CD4-positive, alpha-beta memory T cell (primary cell): Measurements from ENCODE around the gene PLA2G2E. TPM values are rescaled to one million over a fixed set of nuclear protein-coding genes. Genes with fewer than 3 reads are reported as not detected.

Experiments used
- CTCF ChIA-PET: fragments of 350-600 bp; sonication (Branson Sonifier 250); formaldehyde crosslinking; loops from one replicate; lab custom pipeline; 2021; ENCODE audit warnings: inconsistent platforms; ENCODE audit not compliant: partially characterized antibody; lab: Charles Lee
- POLR2A ChIA-PET: fragments of 350-600 bp; sonication (Branson Sonifier 250); formaldehyde crosslinking; loops from one replicate; lab custom pipeline; 2021; ENCODE audit not compliant: partially characterized antibody; lab: Charles Lee
- DNase-seq, 5 donors: peaks; one replicate each; pipeline versions ENCODE4 v3.0.0 to v3.0.0-alpha.2; 2020 to 2022; ENCODE audit warnings: mixed read lengths in 1 of 5
- H3K27ac ChIP-seq: one replicate; pipeline ENCODE4 v1.7.0; 2013; ENCODE audit warnings: low read depth, low read length
- H3K27me3 ChIP-seq: 2 replicates; pipeline ENCODE4 v1.7.0; 2013; ENCODE audit warnings: mild to moderate bottlenecking, low read length, moderate library complexity; ENCODE audit not compliant: insufficient read depth
- H3K36me3 ChIP-seq: 2 replicates; pipeline ENCODE4 v1.7.0; 2013; ENCODE audit warnings: mild to moderate bottlenecking, low read length, moderate library complexity; ENCODE audit not compliant: insufficient read depth
- H3K4me1 ChIP-seq: 2 replicates; pipeline ENCODE4 v1.7.0; 2013; ENCODE audit warnings: mild to moderate bottlenecking, low read length, moderate library complexity; ENCODE audit not compliant: insufficient read depth
- H3K4me3 ChIP-seq, 2 donors: one replicate each; pipeline ENCODE4 v1.7.0; 2013; ENCODE audit warnings: low read length in 2 of 2, mild to moderate bottlenecking in 1 of 2
- H3K9me3 ChIP-seq, 2 donors: one replicate each; pipeline ENCODE4 v1.7.0; 2013; ENCODE audit warnings: low read length in 2 of 2, control low read depth in 1 of 2; ENCODE audit not compliant: control insufficient read depth in 1 of 2
- H3K27ac Mint-ChIP-seq, 7 donors: one replicate each; pipeline ENCODE4 v1.8.0; 2020 to 2021; ENCODE audit warnings: mixed read lengths in 7 of 7, mild to moderate bottlenecking in 6 of 7, inconsistent platforms in 3 of 7, moderate library complexity in 3 of 7
- H3K27me3 Mint-ChIP-seq, 2 donors: one replicate each; pipeline ENCODE4 v1.8.0; 2020 to 2021; ENCODE audit warnings: mixed read lengths in 2 of 2
- H3K36me3 Mint-ChIP-seq, 2 donors: one replicate each; pipeline ENCODE4 v1.8.0; 2020 to 2021; ENCODE audit warnings: mixed read lengths in 2 of 2, inconsistent platforms in 1 of 2, mild to moderate bottlenecking in 1 of 2
- H3K4me1 Mint-ChIP-seq, 4 donors: one replicate each; pipeline ENCODE4 v1.8.0; 2020 to 2021; ENCODE audit warnings: mixed read lengths in 4 of 4, mild to moderate bottlenecking in 1 of 4
- H3K4me3 Mint-ChIP-seq, 8 donors: one replicate each; pipeline ENCODE4 v1.8.0; 2020 to 2021; ENCODE audit warnings: mixed read lengths in 8 of 8, mild to moderate bottlenecking in 7 of 8, moderate library complexity in 6 of 8, inconsistent platforms in 3 of 8
- H3K9me3 Mint-ChIP-seq, 8 donors: one replicate each; pipeline ENCODE4 v1.8.0; 2020 to 2021; ENCODE audit warnings: mixed read lengths in 8 of 8, mild to moderate bottlenecking in 5 of 8, inconsistent platforms in 3 of 8, moderate library complexity in 1 of 8
- intact Hi-C: fragments of 100-400 bp; cut with micrococcal nuclease; formaldehyde crosslinking; loops from one replicate; pipeline ENCODE4 v1.15.1; 2023
- polyA plus RNA-seq, 2 donors: library from polyadenylated mRNA; unstranded; fragments of 300-500 nt; fragmentation: Illumina TruSeq; gene quantifications; one replicate each; pipeline ENCODE4 v1.2.3, GENCODE V29; 2021
- total RNA-seq, 2 experiments: library from RNA; stranded (reverse); gene quantifications; one replicate each; pipeline ENCODE4 v1.2.3, GENCODE V29; 2021

The PLA2G2E gene, protein sequence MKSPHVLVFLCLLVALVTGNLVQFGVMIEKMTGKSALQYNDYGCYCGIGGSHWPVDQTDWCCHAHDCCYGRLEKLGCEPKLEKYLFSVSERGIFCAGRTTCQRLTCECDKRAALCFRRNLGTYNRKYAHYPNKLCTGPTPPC
- total RNA-seq (not detected), polyA plus RNA-seq (not detected)

DNA sequence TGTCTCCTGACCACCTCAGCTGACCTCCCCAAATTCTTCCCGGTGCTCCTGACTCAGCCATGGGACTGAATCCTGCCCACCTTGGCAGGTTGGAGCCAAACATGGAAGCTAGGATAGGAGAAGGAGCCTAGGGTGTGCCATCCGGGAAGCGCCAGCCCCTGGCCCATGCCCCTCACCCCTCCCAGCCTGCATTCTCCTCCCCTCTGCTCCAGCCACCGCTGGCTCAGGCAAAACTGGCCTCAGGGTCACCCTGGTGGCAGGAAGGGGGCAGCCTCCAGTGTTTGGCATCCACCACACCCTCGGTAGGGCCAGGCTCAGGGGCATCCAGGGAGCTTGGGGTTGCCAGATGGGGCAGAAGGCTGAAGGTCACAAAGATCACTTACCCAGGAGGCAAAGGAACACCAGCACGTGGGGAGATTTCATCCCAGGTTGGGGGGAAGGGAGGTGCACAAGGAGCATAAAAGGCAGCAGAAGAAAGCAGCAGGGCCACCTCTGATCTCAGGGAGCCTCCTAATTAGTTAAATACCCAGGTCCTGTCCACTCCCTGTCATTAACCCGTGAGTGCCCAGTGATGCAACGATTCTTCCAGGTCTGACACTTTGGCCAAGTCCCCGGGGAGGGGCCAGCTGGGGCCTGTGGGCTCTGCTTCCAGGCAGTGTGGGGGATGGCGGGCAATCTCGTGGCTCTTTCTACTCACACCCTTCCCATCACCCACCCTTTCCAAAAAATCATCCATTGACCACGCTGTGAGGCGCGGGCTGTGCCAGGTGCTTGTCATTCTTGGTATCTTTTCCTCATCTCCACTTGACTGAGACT lies at the start of gene PLA2G2E:
PLA2G2E (minus strand) TSS at position 481 of the 816 bp plus-strand sequence; CDS start at position 423, 58 bp downstream.
- POLR2A ChIA-PET, result no interaction called here
- Histone ChIP-seq H3K9me3 (no peaks in the 10 kb centered on the region), H3K36me3 (no peaks in the 10 kb centered on the region), H3K27me3 (no peaks in the 10 kb centered on the region), H3K4me3 (no peak within 1 kb of the TSS), H3K4me1 (no peaks in the 10 kb centered on the region), H3K27ac (no peak within 1 kb of the TSS)
- Mint-ChIP-seq H3K4me1 (no peaks in the 10 kb centered on the region), H3K27ac (no peak within 1 kb of the TSS), H3K27me3 (peaks cover 0 to 1% of the 10 kb centered on the region in 2 donors), H3K4me3 (no peak within 1 kb of the TSS), H3K9me3 (no peaks in the 10 kb centered on the region), H3K36me3 (no peaks in the 10 kb centered on the region)
- no peak for DNase-seq
- CTCF ChIA-PET, result no interaction called here
- intact Hi-C loops, result no loop called here

- no peak for DNase-seq
- POLR2A ChIA-PET, result no interaction called here
- Mint-ChIP-seq H3K4me3 (peak overlapping the region in 1 of 8 donors; percentile 2), H3K36me3 (no peaks in the 10 kb centered on the region), H3K9me3 (no peaks in the 10 kb centered on the region), H3K27ac (no peak overlapping the region), H3K4me1 (peaks cover 0 to 2% (median 0%) of the 10 kb centered on the region in 4 donors), H3K27me3 (peaks cover 18% of the 10 kb centered on the region in 2 donors)
- H3K27ac ChIP-seq, result no peak overlapping the region
- no peaks in the 10 kb centered on the region for H3K9me3 ChIP-seq
- no peaks in the 10 kb centered on the region for H3K36me3 ChIP-seq
- H3K27me3 ChIP-seq, result no peaks in the 10 kb centered on the region
- no peak overlapping the region for H3K4me3 ChIP-seq
- H3K4me1 ChIP-seq, result no peaks in the 10 kb centered on the region
- intact Hi-C loops, result no loop called here
- CTCF ChIA-PET, result interaction anchor here (0.9 kb wide), 1 partner anchor 10 kb away, joined by 3 read pairs; no protein-coding TSS in a partner anchor
Observed at GRCh38 chr1:19971664-19972063, 48.2 kb upstream of the PLA2G2E start.

GRCh38 chr1:19969898-19970660 lies 46.7 kb upstream of the PLA2G2E start:
- intact Hi-C loops, result no loop called here
- Histone ChIP-seq H3K4me1 (no peaks in the 10 kb centered on the region), H3K36me3 (no peaks in the 10 kb centered on the region), H3K4me3 (no peak overlapping the region), H3K27ac (no peak overlapping the region), H3K9me3 (no peaks in the 10 kb centered on the region), H3K27me3 (no peaks in the 10 kb centered on the region)
- H3K4me3 Mint-ChIP-seq, result no peak overlapping the region
- ChIA-PET POLR2A (no interaction called here), CTCF (interaction anchor here (0.8 kb wide), 1 partner anchor 183 kb away, joined by 3 read pairs; no protein-coding TSS in a partner anchor)
- DNase-seq, result no peak
- H3K4me1 Mint-ChIP-seq, result peaks cover 0 to 2% (median 0%) of the 10 kb centered on the region in 4 donors
- H3K36me3 Mint-ChIP-seq, result no peaks in the 10 kb centered on the region
- no peak overlapping the region for H3K27ac Mint-ChIP-seq
- no peaks in the 10 kb centered on the region for H3K9me3 Mint-ChIP-seq
- H3K27me3 Mint-ChIP-seq, result peaks cover 17 to 19% of the 10 kb centered on the region in 2 donors

- Mint-ChIP-seq H3K4me3 (no peak overlapping the region), H3K27me3 (peaks cover 24 to 27% of the 10 kb centered on the region in 2 donors), H3K27ac (no peak overlapping the region), H3K9me3 (peaks cover 0 to 7% (median 3%) of the 10 kb centered on the region in 8 donors), H3K36me3 (no peaks in the 10 kb centered on the region), H3K4me1 (no peaks in the 10 kb centered on the region)
- no peaks in the 10 kb centered on the region for H3K36me3 ChIP-seq
- no peaks in the 10 kb centered on the region for H3K27me3 ChIP-seq
- DNase-seq, result no peak
- H3K27ac ChIP-seq, result no peak overlapping the region
- ChIA-PET CTCF (no interaction called here), POLR2A (no interaction called here)
- H3K4me1 ChIP-seq, result no peaks in the 10 kb centered on the region
- no peak overlapping the region for H3K4me3 ChIP-seq
- H3K9me3 ChIP-seq, result no peaks in the 10 kb centered on the region
- intact Hi-C loops, result no loop called here
Observed at GRCh38 chr1:19967808-19968207, 44.4 kb upstream of the PLA2G2E start.

GRCh38 chr1:19964542-19964941 lies 41.1 kb upstream of the PLA2G2E start:
- intact Hi-C loops, result no loop called here
- Mint-ChIP-seq H3K27me3 (peaks cover 23 to 41% of the 10 kb centered on the region in 2 donors), H3K27ac (no peak overlapping the region), H3K36me3 (no peaks in the 10 kb centered on the region), H3K9me3 (peaks cover 0 to 7% (median 3%) of the 10 kb centered on the region in 8 donors), H3K4me3 (no peak overlapping the region), H3K4me1 (no peaks in the 10 kb centered on the region)
- ChIA-PET POLR2A (no interaction called here), CTCF (no interaction called here)
- no peaks in the 10 kb centered on the region for H3K4me1 ChIP-seq
- no peaks in the 10 kb centered on the region for H3K36me3 ChIP-seq
- H3K27ac ChIP-seq, result no peak overlapping the region
- H3K27me3 ChIP-seq, result no peaks in the 10 kb centered on the region
- H3K9me3 ChIP-seq, result no peaks in the 10 kb centered on the region
- no peak overlapping the region for H3K4me3 ChIP-seq
- DNase-seq, result no peak

DNA sequence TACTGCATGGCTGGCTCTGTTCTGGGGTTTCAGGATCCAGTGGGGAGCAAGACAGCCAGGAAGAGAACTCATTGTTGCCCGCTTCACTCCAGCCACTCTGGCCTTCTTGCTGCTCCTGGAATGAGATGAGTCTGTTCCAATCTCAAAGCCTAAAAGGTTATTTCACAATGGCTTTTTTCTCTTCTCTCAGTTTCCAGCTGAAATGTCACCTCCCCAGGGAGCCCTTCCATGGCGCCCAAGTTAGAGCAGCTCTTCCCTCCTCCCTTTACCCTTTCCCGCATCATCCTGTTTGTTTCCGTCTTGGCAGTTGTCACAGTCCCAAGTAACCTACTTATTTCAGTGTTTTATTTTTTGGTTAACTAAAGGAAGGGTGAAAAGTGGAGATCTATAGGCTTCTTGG lies 40.2 kb upstream of the PLA2G2E start:
- intact Hi-C loops, result no loop called here
- Histone ChIP-seq H3K4me3 (no peak overlapping the region), H3K36me3 (no peaks in the 10 kb centered on the region), H3K27ac (no peak overlapping the region), H3K9me3 (no peaks in the 10 kb centered on the region), H3K27me3 (no peaks in the 10 kb centered on the region), H3K4me1 (no peaks in the 10 kb centered on the region)
- peaks cover 0 to 7% (median 3%) of the 10 kb centered on the region in 8 donors for H3K9me3 Mint-ChIP-seq
- peaks cover 23 to 46% of the 10 kb centered on the region in 2 donors for H3K27me3 Mint-ChIP-seq
- no peak overlapping the region for H3K27ac Mint-ChIP-seq
- H3K4me3 Mint-ChIP-seq, result no peak overlapping the region
- POLR2A ChIA-PET, result no interaction called here
- no peak for DNase-seq
- no peaks in the 10 kb centered on the region for H3K4me1 Mint-ChIP-seq
- CTCF ChIA-PET, result no interaction called here
- H3K36me3 Mint-ChIP-seq, result no peaks in the 10 kb centered on the region

DNA sequence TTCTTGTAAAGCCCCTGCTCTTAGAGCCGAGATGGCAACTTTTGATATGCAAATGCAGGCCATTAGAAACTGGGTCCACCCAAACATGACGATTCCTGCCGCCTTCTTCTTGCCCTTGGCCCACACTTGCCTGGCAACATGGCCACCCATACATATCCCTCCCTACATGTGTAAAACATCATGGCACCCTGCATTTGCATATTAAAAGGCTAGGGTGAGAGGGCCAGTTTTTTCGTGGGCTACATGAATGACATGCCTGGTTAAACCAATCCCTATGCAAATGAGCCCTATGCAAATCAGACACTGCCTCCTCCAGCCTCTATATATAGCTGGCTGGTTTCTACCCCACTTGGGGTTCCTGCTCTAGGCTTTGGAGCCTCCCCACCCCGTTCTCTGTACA lies 37.2 kb upstream of the PLA2G2E start:
- Histone ChIP-seq H3K27me3 (no peaks in the 10 kb centered on the region), H3K9me3 (no peaks in the 10 kb centered on the region), H3K4me3 (no peak overlapping the region), H3K27ac (no peak overlapping the region), H3K36me3 (no peaks in the 10 kb centered on the region), H3K4me1 (no peaks in the 10 kb centered on the region)
- peaks cover 18 to 44% of the 10 kb centered on the region in 2 donors for H3K27me3 Mint-ChIP-seq
- no peak for DNase-seq
- no peaks in the 10 kb centered on the region for H3K4me1 Mint-ChIP-seq
- ChIA-PET POLR2A (no interaction called here), CTCF (no interaction called here)
- intact Hi-C loops, result no loop called here
- no peaks in the 10 kb centered on the region for H3K36me3 Mint-ChIP-seq
- H3K27ac Mint-ChIP-seq, result no peak overlapping the region
- no peak overlapping the region for H3K4me3 Mint-ChIP-seq
- H3K9me3 Mint-ChIP-seq, result peaks cover 0 to 7% (median 3%) of the 10 kb centered on the region in 8 donors
